ENCODE measurements around the gene ADK. TPM values are rescaled to one million over a fixed set of nuclear protein-coding genes. Genes with fewer than 3 reads are reported as not detected.

The ADK gene
- total RNA-seq, 1 donor from 2014 or later: 31.9 TPM

DNA sequence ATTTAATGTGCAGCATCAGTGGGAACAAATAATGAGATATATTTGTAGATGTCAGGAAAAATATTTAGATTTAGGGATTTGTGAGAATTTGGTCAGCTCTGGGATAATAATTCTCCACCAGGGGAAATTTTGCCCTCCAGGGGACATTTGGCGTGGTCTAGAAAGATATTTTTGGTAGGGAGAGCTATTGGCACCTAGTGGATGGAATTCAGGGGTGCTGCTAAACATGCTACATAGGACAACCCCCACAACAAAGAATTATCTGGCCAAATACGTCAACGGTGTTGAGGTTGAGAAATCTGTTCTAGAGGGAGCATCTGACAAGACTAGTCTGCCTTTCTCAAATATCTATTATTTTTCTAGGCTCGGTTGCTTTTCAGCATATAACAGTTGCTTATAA lies 2.1 kb downstream of the ADK start:
- no peak overlapping the region for H3K27ac Mint-ChIP-seq (ENCODE audit: unreplicated experiment)
- no peak for DNase-seq (ENCODE audit: low spot score)
- no peaks in the 10 kb centered on the region for H3K36me3 Mint-ChIP-seq (ENCODE audit: low read depth)
- H3K27me3 Mint-ChIP-seq (ENCODE audit: low read depth): no peaks in the 10 kb centered on the region
- H3K4me3 Mint-ChIP-seq (ENCODE audit: unreplicated experiment): no peak overlapping the region
- H3K9me3 Mint-ChIP-seq (ENCODE audit: low read depth): no peaks in the 10 kb centered on the region
- H3K4me1 Mint-ChIP-seq (ENCODE audit: low read depth): peaks cover 26% of the 10 kb centered on the region
- TF ChIP-seq, protein P1, sequence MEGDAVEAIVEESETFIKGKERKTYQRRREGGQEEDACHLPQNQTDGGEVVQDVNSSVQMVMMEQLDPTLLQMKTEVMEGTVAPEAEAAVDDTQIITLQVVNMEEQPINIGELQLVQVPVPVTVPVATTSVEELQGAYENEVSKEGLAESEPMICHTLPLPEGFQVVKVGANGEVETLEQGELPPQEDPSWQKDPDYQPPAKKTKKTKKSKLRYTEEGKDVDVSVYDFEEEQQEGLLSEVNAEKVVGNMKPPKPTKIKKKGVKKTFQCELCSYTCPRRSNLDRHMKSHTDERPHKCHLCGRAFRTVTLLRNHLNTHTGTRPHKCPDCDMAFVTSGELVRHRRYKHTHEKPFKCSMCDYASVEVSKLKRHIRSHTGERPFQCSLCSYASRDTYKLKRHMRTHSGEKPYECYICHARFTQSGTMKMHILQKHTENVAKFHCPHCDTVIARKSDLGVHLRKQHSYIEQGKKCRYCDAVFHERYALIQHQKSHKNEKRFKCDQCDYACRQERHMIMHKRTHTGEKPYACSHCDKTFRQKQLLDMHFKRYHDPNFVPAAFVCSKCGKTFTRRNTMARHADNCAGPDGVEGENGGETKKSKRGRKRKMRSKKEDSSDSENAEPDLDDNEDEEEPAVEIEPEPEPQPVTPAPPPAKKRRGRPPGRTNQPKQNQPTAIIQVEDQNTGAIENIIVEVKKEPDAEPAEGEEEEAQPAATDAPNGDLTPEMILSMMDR (IDR thresholded peaks at IDR 0.05): peak; percentile 63

DNA sequence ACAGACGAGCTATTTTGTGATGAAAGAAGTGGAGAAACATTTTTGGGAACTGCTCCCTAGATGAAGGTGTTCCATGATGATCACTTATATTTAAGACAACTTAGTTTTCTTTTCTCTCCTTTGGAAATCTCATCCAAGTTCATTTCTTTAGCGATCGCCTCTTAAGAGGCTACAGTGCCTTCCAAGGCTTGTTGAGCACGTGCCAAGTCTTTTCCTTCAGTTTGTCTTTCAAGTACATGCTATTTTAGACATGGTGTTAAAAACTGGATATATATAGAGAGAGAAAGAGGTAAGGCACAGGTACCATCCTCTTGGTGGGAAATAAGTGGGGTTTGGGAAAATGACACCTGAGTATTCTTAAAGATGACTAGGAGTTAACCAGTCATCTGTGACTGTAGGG lies 2.7 kb downstream of the ADK start:
- Mint-ChIP-seq H3K27me3 (ENCODE audit: low read depth) (no peaks in the 10 kb centered on the region), H3K4me3 (ENCODE audit: unreplicated experiment) (no peak overlapping the region), H3K9me3 (ENCODE audit: low read depth) (no peaks in the 10 kb centered on the region), H3K36me3 (ENCODE audit: low read depth) (no peaks in the 10 kb centered on the region), H3K4me1 (ENCODE audit: low read depth) (peaks cover 24% of the 10 kb centered on the region), H3K27ac (ENCODE audit: unreplicated experiment) (no peak overlapping the region)
- DNase-seq (ENCODE audit: low spot score): no peak
- TF ChIP-seq, protein P1 (IDR thresholded peaks at IDR 0.05): no peak

DNA sequence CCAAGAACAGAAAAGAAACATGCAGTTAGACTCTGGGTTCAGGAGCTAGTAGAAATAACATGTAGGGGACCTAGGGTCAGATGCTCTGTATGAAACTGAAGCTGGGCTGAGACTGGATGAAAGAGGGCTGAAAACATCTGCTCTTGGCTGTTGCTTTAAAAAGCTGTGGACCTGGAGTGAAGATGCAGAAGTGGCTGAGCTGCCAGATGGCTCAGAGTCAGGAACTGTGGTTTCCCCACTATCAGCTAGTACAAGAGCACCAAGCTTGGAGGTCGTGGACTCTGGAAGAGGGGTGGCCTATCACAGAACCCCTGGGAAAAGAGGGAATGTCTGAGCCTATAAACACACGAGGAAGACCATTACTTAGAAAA lies 5.9 kb downstream of the ADK start:
- TF ChIP-seq, protein P1 (IDR thresholded peaks at IDR 0.05): no peak
- no peak for DNase-seq (ENCODE audit: low spot score)
- H3K4me3 Mint-ChIP-seq (ENCODE audit: unreplicated experiment): no peak overlapping the region

DNA sequence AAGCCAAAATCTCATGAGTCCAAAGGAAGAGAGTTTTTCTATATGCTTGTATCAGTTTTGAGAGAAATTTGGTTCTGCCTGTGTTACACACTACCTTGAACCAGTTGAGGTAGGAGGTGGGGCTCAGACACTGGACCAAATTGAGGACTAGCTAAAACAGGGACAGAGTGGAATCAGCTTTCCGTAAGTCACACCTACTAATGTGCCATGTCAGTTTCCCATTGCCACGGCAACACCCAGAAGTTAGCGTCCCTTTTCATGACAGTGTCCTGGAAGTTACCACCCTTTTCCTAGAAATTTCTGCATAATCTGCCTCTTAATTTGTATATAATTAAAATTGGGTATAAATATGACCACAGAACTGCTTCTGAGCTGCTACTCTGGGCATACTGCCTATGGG lies 9.0 kb downstream of the ADK start:
- peaks cover 25% of the 10 kb centered on the region for H3K4me1 Mint-ChIP-seq (ENCODE audit: low read depth)
- H3K27me3 Mint-ChIP-seq (ENCODE audit: low read depth): no peaks in the 10 kb centered on the region
- TF ChIP-seq, protein P1 (IDR thresholded peaks at IDR 0.05): no peak
- no peak for DNase-seq (ENCODE audit: low spot score)
- H3K36me3 Mint-ChIP-seq (ENCODE audit: low read depth): no peaks in the 10 kb centered on the region
- no peaks in the 10 kb centered on the region for H3K9me3 Mint-ChIP-seq (ENCODE audit: low read depth)
- no peak overlapping the region for H3K27ac Mint-ChIP-seq (ENCODE audit: unreplicated experiment)
- H3K4me3 Mint-ChIP-seq (ENCODE audit: unreplicated experiment): no peak overlapping the region

More for the DNA sequence above, 5.9 kb downstream of the ADK start:
- H3K27me3 Mint-ChIP-seq (ENCODE audit: low read depth): no peaks in the 10 kb centered on the region
- H3K27ac Mint-ChIP-seq (ENCODE audit: unreplicated experiment): no peak overlapping the region
- peaks cover 20% of the 10 kb centered on the region for H3K4me1 Mint-ChIP-seq (ENCODE audit: low read depth)
- H3K9me3 Mint-ChIP-seq (ENCODE audit: low read depth): no peaks in the 10 kb centered on the region
- no peaks in the 10 kb centered on the region for H3K36me3 Mint-ChIP-seq (ENCODE audit: low read depth)

DNA sequence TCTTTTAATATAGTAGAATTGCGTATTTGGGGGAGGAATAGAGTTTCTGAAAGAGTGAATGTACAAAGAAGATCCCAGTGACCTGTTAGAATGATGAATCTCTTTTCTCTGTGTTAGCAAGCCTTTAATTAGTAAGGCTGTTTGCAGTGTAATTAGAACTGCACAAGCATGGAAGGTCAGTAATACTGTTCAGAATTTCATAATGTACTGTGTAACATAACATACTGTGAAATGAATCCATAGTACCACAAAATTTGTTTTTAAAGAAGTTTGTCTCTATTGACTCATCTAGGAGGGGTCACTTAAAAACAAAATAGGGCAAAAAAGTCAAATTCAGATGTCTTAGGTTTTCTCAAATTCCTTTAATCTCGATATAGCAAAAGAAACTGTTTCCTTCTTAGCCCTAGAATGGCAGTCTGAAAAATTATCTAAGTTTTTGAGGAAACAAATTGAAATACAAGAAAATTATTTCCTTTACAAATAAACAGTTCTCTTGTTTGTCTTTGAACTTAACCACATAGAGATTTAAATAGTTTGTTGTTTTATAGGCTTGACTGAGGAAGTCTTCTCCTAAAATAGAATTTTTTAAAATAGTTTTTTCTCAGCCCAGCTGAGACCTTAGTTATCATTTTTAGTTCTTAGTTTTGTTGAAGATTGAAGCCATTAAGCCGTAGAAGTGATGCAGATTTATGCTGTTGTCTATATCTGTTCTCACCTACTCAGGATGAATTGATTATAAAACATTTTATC lies 12.5 kb downstream of the ADK start:
- TF ChIP-seq, protein P1 (IDR thresholded peaks at IDR 0.05): no peak
- Mint-ChIP-seq H3K27ac (ENCODE audit: unreplicated experiment) (no peak overlapping the region), H3K4me1 (ENCODE audit: low read depth) (peaks cover 29% of the 10 kb centered on the region)

More for the DNA sequence above, 12.5 kb downstream of the ADK start:
- DNase-seq (ENCODE audit: low spot score): no peak
- no peaks in the 10 kb centered on the region for H3K9me3 Mint-ChIP-seq (ENCODE audit: low read depth)
- H3K4me3 Mint-ChIP-seq (ENCODE audit: unreplicated experiment): no peak overlapping the region
- no peaks in the 10 kb centered on the region for H3K27me3 Mint-ChIP-seq (ENCODE audit: low read depth)
- no peaks in the 10 kb centered on the region for H3K36me3 Mint-ChIP-seq (ENCODE audit: low read depth)

Data from chondrocyte (in vitro differentiated cells).